ENCODE results near the gene APBB1IP.

GRCh38 chr10:26502986-26503385 lies 64.8 kb downstream of the APBB1IP start:
- TF ChIP-seq, protein P1, sequence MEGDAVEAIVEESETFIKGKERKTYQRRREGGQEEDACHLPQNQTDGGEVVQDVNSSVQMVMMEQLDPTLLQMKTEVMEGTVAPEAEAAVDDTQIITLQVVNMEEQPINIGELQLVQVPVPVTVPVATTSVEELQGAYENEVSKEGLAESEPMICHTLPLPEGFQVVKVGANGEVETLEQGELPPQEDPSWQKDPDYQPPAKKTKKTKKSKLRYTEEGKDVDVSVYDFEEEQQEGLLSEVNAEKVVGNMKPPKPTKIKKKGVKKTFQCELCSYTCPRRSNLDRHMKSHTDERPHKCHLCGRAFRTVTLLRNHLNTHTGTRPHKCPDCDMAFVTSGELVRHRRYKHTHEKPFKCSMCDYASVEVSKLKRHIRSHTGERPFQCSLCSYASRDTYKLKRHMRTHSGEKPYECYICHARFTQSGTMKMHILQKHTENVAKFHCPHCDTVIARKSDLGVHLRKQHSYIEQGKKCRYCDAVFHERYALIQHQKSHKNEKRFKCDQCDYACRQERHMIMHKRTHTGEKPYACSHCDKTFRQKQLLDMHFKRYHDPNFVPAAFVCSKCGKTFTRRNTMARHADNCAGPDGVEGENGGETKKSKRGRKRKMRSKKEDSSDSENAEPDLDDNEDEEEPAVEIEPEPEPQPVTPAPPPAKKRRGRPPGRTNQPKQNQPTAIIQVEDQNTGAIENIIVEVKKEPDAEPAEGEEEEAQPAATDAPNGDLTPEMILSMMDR (IDR thresholded peaks at IDR 0.05), result no peak
- no peak for TF ChIP-seq ZFX (IDR thresholded peaks at IDR 0.05; ENCODE audit: borderline replicate concordance)

All from 22Rv1 (cell line).